Measurements from ENCODE around the gene MANF.

DNA sequence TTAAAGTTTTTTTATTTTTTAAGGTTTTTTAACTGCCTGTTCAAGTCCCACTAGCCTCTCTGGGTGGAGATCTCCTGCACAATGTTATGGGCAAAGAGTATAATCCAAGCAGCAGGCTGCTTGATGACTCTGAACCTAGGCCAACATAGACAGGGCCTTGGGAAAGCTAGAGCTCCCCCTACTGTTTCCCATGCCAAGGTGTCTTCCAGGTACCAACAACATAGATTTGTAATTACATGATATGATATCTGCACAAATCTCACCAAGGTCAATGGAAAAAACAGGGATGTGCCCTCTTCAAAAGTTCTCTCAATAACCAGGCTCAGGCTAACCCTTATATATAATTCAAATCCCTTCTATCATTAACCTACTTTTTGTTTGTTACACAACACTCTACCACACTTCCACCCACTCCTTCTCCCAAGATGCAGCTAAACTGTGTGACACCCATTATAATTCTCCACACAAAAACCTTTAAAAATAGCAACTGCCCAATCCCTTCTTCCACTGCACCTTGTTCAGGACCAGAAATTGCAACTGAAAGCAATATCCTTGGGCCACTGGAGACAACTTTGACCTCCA, 49.7 kb downstream of the MANF start:
- TF ChIP-seq POLR2A (IDR thresholded peaks at IDR 0.05; ENCODE audit: low read depth, low read length) (no peak), POLR2AphosphoS5 (IDR thresholded peaks at IDR 0.05; ENCODE audit: low read depth, low read length) (no peak), TAF1 (IDR thresholded peaks at IDR 0.05; ENCODE audit: borderline replicate concordance, low read depth, low read length) (no peak)

All from GM12892 (cell line).